Thymus (tissue), 11 donors: ENCODE measurements around the gene PRKN. TPM values are rescaled to one million over a fixed set of nuclear protein-coding genes. Genes with fewer than 3 reads are reported as not detected.
"Not testable (repeated sequence)": the region's sequence is repeated elsewhere in the genome, so short reads cannot be mapped to it uniquely, and the experiment has no call there.

ENCODE experiments used
- DNase-seq, 9 donors: peaks; one replicate each; pipeline ENCODE4 v3.0.0-alpha.2; 2013; ENCODE audit warnings: low spot score in 9 of 9, low read depth in 6 of 9, missing footprints in 1 of 9
- H3K27ac ChIP-seq, 2 donors: one replicate each; pipeline ENCODE4 v1.5.1; 2013; ENCODE audit warnings: control low read depth in 1 of 2, low read depth in 1 of 2, low read length in 1 of 2, mild to moderate bottlenecking in 1 of 2, moderate library complexity in 1 of 2
- H3K27me3 ChIP-seq, 2 donors: one replicate each; pipeline ENCODE4 v1.5.1; 2013; ENCODE audit warnings: low read length in 1 of 2; ENCODE audit not compliant: control insufficient read depth in 2 of 2, insufficient read depth in 1 of 2
- H3K36me3 ChIP-seq, 2 donors: one replicate each; pipeline ENCODE4 v1.5.1; 2013; ENCODE audit warnings: low read length in 1 of 2, mild to moderate bottlenecking in 1 of 2, moderate library complexity in 1 of 2; ENCODE audit not compliant: control insufficient read depth in 2 of 2, insufficient read depth in 2 of 2
- H3K4me1 ChIP-seq, 2 donors: one replicate each; pipeline ENCODE4 v1.5.1; 2013; ENCODE audit warnings: low read length in 2 of 2; ENCODE audit not compliant: control insufficient read depth in 2 of 2, insufficient read depth in 2 of 2
- H3K4me3 ChIP-seq, 2 donors: one replicate each; pipeline ENCODE4 v1.5.1; 2013; ENCODE audit warnings: low read length in 2 of 2, control low read depth in 1 of 2, mild to moderate bottlenecking in 1 of 2
- H3K9me3 ChIP-seq, 2 donors: one replicate each; pipeline ENCODE4 v1.5.1; 2013; ENCODE audit warnings: low read length in 1 of 2, mild to moderate bottlenecking in 1 of 2; ENCODE audit not compliant: control insufficient read depth in 2 of 2, insufficient read depth in 1 of 2
- WGBS: extraction: QIAGEN DNeasy Blood & Tissue Kit; methylation state at CpG from one replicate; pipeline ENCODE4 v1.1.7; 2013; 5-methylcytosine and 5-hydroxymethylcytosine counted together
- polyA plus RNA-seq: library from polyadenylated mRNA; stranded (reverse); fragments of 200-250 nt; gene quantifications from one replicate; pipeline ENCODE4 v1.2.3, GENCODE V29; 2013
- total RNA-seq: library from RNA; stranded (reverse); fragments of 120-200 nt; gene quantifications from one replicate; pipeline ENCODE4 v1.2.4, GENCODE V29; 2013
- donor health status: healthy.

The PRKN gene
- total and polyA plus RNA-seq, 2 donors = 0.48 to 0.71 TPM

DNA sequence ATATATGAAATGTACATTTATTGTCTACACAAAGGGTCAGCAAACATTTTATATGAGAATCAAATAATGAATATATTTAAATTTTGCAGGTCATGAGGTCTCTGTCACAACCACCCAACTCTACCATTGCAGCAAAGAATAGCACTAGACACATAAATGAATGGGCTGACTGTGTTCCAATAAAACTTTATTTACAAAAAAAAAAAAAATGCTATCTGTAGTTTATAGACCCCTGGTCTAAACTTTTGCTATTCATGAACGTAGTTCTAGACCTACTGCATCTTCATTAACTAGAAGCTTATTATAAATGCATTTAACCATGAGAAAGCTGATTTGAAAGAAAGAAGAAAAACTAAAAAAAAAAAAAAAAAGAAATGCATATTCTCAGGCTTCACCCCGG lies 842.8 kb downstream of the PRKN start:
- Histone ChIP-seq H3K36me3 (no peaks in the 10 kb centered on the region), H3K27ac (no peak overlapping the region)
- 48% methylated on average over 2 of the region's 2 CpGs for WGBS

DNA sequence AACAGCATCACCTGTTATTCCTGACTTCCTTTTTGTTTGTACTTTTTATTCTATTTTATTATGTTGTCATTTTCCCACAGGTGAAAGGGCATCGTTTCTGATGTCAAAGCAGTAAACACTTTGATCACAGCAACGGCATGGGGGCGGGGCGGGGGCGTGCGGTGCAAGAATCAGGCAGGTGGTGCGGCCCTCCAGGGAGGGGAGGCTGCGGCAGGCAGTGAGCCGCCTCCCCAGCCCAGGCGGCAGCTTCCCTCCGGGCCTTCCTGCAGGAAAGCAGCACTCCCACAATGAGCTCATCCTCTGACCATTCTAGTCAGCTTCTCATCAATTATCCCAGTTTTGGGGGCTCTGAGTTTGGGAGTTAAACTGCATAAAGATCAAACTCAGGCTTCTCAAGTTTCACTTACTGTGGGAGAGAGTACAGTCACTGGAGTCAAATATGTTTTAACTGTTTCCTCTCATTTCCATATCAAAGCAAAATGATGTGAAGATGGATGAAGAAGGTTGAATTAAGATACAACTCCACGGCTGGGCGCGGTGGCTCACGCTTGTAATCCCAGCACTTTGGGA lies 845.3 kb downstream of the PRKN start:
- Histone ChIP-seq H3K4me3 (no peak overlapping the region), H3K4me1 (no peaks in the 10 kb centered on the region), H3K9me3 (peaks cover 0 to 2% of the 10 kb centered on the region in 2 donors), H3K27ac (no peak overlapping the region), H3K36me3 (no peaks in the 10 kb centered on the region), H3K27me3 (no peaks in the 10 kb centered on the region)
- no peak for DNase-seq
- 92% methylated on average over 15 of the region's 15 CpGs for WGBS

More for the DNA sequence above, 842.8 kb downstream of the PRKN start:
- peaks cover 0 to 2% of the 10 kb centered on the region in 2 donors for H3K9me3 ChIP-seq
- H3K27me3 ChIP-seq = no peaks in the 10 kb centered on the region
- DNase-seq = no peak
- H3K4me1 ChIP-seq = no peaks in the 10 kb centered on the region
- no peak overlapping the region for H3K4me3 ChIP-seq

DNA sequence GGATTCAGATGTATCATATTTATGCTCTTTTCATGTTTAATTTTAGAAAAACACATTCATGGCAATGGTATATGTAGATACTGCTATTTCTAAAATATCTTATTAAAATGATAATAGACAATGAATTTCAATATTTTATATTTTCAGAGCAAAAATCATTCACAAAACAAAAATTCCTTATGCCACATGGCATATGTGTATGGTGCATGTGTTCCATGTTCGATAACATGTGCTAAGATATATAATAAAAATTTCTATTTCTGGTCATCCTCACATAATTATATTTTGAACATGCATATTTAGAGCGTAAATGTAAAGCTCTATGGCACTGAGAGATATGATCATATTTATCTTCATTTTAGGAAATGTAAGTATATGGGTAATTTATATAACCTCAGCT lies 847.5 kb downstream of the PRKN start:
- H3K4me3 ChIP-seq = no peak overlapping the region
- 99% methylated on average over 2 of the region's 2 CpGs for WGBS
- no peaks in the 10 kb centered on the region for H3K36me3 ChIP-seq
- no peak overlapping the region for H3K27ac ChIP-seq
- DNase-seq = no peak
- peaks cover 0 to 2% of the 10 kb centered on the region in 2 donors for H3K9me3 ChIP-seq
- no peaks in the 10 kb centered on the region for H3K27me3 ChIP-seq
- no peaks in the 10 kb centered on the region for H3K4me1 ChIP-seq

DNA sequence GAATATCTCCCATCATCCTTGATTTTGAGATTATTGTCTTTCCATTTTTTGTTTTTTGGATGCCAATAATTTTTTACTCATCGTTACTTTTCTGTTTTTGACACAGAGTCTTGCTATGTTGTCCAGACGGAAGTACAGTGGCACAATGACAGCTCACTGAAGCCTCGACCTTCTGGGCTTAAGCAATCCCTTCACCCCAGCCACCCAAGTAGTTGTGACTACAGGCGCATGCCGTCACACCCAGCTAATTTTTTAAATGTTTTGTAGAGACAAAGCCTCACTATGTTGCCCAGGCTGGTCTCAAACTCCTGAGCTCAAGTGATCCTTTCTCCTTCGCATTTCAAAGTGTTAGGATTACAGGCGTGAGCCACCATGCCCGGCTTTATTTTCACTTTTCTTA lies 851.3 kb downstream of the PRKN start:
- H3K9me3 ChIP-seq = peaks cover 0 to 2% of the 10 kb centered on the region in 2 donors
- 97% methylated on average over 8 of the region's 8 CpGs for WGBS

DNA sequence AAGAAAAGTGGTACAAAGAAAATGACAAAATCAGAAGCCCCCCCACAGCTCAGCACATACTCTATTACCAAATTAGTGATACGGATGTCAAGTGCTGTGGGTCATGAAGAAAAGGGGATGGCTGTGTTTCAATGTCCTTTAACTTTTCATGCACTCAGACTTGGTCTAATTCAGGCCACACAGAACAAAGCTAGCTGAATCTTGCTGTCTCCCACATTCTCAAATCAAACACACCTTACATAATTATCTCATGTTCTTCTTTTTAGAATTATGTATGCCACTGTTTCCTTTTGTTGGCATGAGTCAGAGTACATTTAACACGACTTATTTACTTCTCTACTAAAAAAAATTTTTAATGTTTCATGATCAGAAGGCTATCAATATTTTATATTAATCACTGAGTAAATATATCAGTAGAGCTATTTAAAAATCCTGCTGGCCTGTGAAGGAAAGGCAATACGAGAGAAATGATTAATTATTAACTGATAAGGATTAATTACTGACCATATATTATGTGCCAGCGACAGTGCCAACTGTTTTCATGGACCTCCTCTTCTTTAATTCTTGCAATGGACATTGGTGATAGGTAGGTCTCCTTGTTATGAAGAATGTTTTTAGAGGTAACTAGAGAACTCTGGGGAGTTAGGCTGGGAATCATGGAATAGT lies 857.2 kb downstream of the PRKN start:
- Histone ChIP-seq H3K4me1 (no peaks in the 10 kb centered on the region), H3K27ac (no peak overlapping the region), H3K27me3 (no peaks in the 10 kb centered on the region), H3K4me3 (no peak overlapping the region), H3K36me3 (no peaks in the 10 kb centered on the region), H3K9me3 (no peaks in the 10 kb centered on the region)
- WGBS = 91% methylated on average over 4 of the region's 4 CpGs
- no peak for DNase-seq

More for the DNA sequence above, 851.3 kb downstream of the PRKN start:
- H3K4me1 ChIP-seq = no peaks in the 10 kb centered on the region
- H3K36me3 ChIP-seq = no peaks in the 10 kb centered on the region
- no peak for DNase-seq
- no peak overlapping the region for H3K4me3 ChIP-seq
- no peak overlapping the region for H3K27ac ChIP-seq
- no peaks in the 10 kb centered on the region for H3K27me3 ChIP-seq

DNA sequence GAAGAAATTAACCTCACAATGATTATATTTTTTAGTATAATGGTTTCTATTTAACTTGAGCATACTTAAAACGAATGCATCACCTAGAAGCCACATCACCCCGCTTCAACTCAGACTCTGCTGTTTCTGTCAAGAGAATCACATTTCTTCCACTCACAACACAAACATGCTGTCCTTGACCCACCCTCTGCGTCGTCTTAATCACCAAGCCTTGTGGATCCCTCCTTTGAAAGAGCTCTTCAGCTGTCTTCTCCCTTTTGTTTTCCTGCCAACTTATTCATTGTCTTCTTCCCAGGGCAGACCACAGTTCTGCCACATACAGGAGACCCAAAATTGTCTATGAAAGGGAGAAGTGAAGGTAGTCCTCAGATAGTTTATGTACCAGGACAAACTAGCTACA lies 858.1 kb downstream of the PRKN start:
- H3K4me3 ChIP-seq = no peak overlapping the region

DNA sequence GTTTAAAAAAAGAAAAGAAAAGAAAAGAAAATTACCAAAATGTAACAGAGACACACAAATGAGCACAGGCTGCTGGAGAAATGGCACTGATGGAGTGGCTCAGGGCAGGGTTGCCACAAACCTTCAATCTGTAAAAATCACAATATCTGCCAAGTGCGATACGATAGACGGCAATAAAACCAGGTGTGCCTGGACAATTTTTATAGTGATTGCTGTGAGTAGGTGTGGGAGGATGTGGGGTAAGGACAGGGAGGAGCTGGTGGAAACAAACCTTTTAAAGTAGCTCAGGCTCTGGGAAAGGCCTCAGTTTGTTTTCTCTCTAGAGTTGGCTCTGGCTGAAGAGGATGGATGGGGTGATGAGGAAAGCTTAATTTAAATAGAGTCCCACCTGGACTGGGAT lies 861.0 kb downstream of the PRKN start:
- Histone ChIP-seq H3K36me3 (no peaks in the 10 kb centered on the region), H3K4me1 (no peaks in the 10 kb centered on the region), H3K4me3 (no peak overlapping the region), H3K27ac (no peak overlapping the region), H3K27me3 (no peaks in the 10 kb centered on the region), H3K9me3 (no peaks in the 10 kb centered on the region)
- 83% methylated on average over 3 of the region's 3 CpGs for WGBS
- DNase-seq = no peak

More for the DNA sequence above, 858.1 kb downstream of the PRKN start:
- Histone ChIP-seq H3K27me3 (no peaks in the 10 kb centered on the region), H3K36me3 (no peaks in the 10 kb centered on the region), H3K27ac (no peak overlapping the region), H3K4me1 (no peaks in the 10 kb centered on the region), H3K9me3 (no peaks in the 10 kb centered on the region)
- DNase-seq = no peak
- WGBS = 97% methylated on average over 4 of the region's 4 CpGs

DNA sequence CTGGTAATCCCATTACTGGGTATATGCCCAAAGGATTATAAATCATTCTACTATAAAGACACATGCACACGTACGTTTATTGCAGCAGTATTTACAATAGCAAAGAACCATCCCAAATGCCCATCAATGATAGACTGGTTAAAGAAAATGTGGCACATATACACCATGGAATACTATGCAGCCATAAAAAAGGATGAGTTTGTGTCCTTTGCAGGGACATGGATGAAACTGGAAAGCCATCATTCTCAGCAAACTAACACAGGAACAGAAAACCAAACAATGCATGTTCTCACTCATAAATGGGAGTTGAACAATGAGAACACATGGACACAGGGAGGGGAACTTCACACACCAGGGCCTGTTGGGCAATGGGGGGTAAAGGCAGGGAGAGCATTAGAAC lies 866.5 kb downstream of the PRKN start:
- DNase-seq = not testable (repeated sequence)
- 98% methylated on average over 2 of the region's 2 CpGs for WGBS

DNA sequence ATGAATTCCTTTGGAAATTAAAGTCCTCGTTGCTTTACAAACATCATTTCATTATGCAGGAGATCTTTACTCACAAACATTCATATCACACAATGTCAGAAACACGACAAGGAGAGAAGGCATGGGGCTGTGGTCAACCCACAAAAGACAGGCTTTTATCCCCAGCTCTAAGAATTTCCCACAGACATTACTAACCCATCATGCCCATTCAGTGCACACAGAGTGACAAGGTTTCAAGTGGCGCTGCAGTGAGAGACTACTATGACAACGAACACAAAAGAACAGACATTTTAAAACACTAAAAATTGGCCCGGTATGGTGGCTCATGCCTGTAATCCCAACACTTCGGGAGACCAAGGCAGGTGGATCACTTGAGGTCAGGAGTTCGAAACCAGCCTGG lies 873.9 kb downstream of the PRKN start:
- DNase-seq = no peak
- no peaks in the 10 kb centered on the region for H3K27me3 ChIP-seq
- WGBS = 84% methylated on average over 7 of the region's 7 CpGs
- H3K27ac ChIP-seq = no peak overlapping the region
- no peaks in the 10 kb centered on the region for H3K36me3 ChIP-seq
- no peaks in the 10 kb centered on the region for H3K9me3 ChIP-seq
- H3K4me1 ChIP-seq = no peaks in the 10 kb centered on the region
- H3K4me3 ChIP-seq = no peak overlapping the region

More for the DNA sequence above, 866.5 kb downstream of the PRKN start:
- H3K4me1 ChIP-seq, H3K27ac ChIP-seq, H3K36me3 ChIP-seq, H3K4me3 ChIP-seq, H3K9me3 ChIP-seq, H3K27me3 ChIP-seq: not testable (repeated sequence)
